AG04449 (cell line): Measurements from ENCODE around the gene SMYD3.

Experiments used
- CTCF ChIA-PET: fragments of 350-600 bp; formaldehyde crosslinking; extraction: SDS; loops from one replicate; lab custom pipeline; 2021; ENCODE audit warnings: antibody characterized with exemption; lab: Yijun Ruan, JAX
- POLR2A ChIA-PET: fragments of 400-600, 350-600 bp; formaldehyde crosslinking; extraction: SDS; loops from one replicate; lab custom pipeline; 2020; ENCODE audit warnings: antibody characterized with exemption, inconsistent platforms; lab: Yijun Ruan, JAX
- DNase-seq: peaks from one replicate; pipeline ENCODE4 v3.0.0-alpha.2; 2010; ENCODE audit warnings: low read depth, low spot score
- H3K4me3 ChIP-seq: 2 replicates; pipeline ENCODE4 v1.5.1; 2011; ENCODE audit warnings: low read depth, mild to moderate bottlenecking, control low read depth, low read length
- TF ChIP-seq, protein P1 (sequence below): IDR thresholded peaks from one replicate; pipeline ENCODE4 v1.5.1; 2011; ENCODE audit warnings: mild to moderate bottlenecking, moderate library complexity, low read length, control low read depth, inconsistent platforms; ENCODE audit not compliant: insufficient read depth; ENCODE audit errors: missing control alignments

Gene SMYD3

GRCh38 chr1:246506367-246506673 lies 759 bp downstream of the SMYD3 start:
- ChIA-PET POLR2A (no interaction called here), CTCF (interaction anchor here (1.0 to 3.5 kb wide), 8 partner anchors 8 to 1354 kb away, joined by 3 to 24 read pairs (median 6); partner anchors contain the start of genes CNST and TFB2M)
- TF ChIP-seq, protein P1, sequence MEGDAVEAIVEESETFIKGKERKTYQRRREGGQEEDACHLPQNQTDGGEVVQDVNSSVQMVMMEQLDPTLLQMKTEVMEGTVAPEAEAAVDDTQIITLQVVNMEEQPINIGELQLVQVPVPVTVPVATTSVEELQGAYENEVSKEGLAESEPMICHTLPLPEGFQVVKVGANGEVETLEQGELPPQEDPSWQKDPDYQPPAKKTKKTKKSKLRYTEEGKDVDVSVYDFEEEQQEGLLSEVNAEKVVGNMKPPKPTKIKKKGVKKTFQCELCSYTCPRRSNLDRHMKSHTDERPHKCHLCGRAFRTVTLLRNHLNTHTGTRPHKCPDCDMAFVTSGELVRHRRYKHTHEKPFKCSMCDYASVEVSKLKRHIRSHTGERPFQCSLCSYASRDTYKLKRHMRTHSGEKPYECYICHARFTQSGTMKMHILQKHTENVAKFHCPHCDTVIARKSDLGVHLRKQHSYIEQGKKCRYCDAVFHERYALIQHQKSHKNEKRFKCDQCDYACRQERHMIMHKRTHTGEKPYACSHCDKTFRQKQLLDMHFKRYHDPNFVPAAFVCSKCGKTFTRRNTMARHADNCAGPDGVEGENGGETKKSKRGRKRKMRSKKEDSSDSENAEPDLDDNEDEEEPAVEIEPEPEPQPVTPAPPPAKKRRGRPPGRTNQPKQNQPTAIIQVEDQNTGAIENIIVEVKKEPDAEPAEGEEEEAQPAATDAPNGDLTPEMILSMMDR = no peak
- H3K4me3 ChIP-seq = peak overlapping the region; percentile 98
- DNase-seq = no peak

GRCh38 chr1:246503341-246503740 lies 3.7 kb downstream of the SMYD3 start:
- CTCF ChIA-PET = no interaction called here
- POLR2A ChIA-PET = no interaction called here
- no peak for DNase-seq
- TF ChIP-seq, protein P1 = no peak
- no peak overlapping the region for H3K4me3 ChIP-seq

GRCh38 chr1:246497331-246497915 lies 9.7 kb downstream of the SMYD3 start:
- ChIA-PET CTCF (interaction anchor here (0.6 to 2.8 kb wide), 25 partner anchors 9 to 487 kb away, joined by 3 to 24 read pairs (median 4); partner anchors contain the start of gene SMYD3), POLR2A (no interaction called here)
- no peak overlapping the region for H3K4me3 ChIP-seq
- TF ChIP-seq, protein P1 = peak; percentile 52
- no peak for DNase-seq

GRCh38 chr1:246492611-246493245 lies 14.4 kb downstream of the SMYD3 start:
- TF ChIP-seq, protein P1 = peak; percentile 81
- DNase-seq = peak; percentile 29
- ChIA-PET POLR2A (no interaction called here), CTCF (interaction anchor here (0.6 to 8.1 kb wide), 28 partner anchors 9 to 1451 kb away, joined by 3 to 99 read pairs (median 4); no protein-coding TSS in a partner anchor)
- no peak overlapping the region for H3K4me3 ChIP-seq

GRCh38 chr1:246491551-246492053 lies 15.5 kb downstream of the SMYD3 start:
- H3K4me3 ChIP-seq = no peak overlapping the region
- ChIA-PET POLR2A (no interaction called here), CTCF (interaction anchor here (0.6 to 8.1 kb wide), 14 partner anchors 8 to 1407 kb away, joined by 3 to 99 read pairs (median 6); no protein-coding TSS in a partner anchor)
- TF ChIP-seq, protein P1 = no peak
- DNase-seq = no peak

- POLR2A ChIA-PET = no interaction called here
- H3K4me3 ChIP-seq = no peak overlapping the region
These were observed 18.4 kb downstream of the SMYD3 start for GRCh38 chr1:246488674-246489073.

More at GRCh38 chr1:246488674-246489073, 18.4 kb downstream of the SMYD3 start:
- CTCF ChIA-PET = interaction anchor here (1.7 to 8.1 kb wide), 3 partner anchors 10 to 1338 kb away, joined by 5 to 99 read pairs (median 15); no protein-coding TSS in a partner anchor
- no peak for DNase-seq
- TF ChIP-seq, protein P1 = no peak
